ENCODE measurements around the gene GFOD1.

- TF ChIP-seq CTCF (IDR thresholded peaks at IDR 0.05) (no peak), POLR2AphosphoS5 (IDR thresholded peaks at IDR 0.05) (no peak), POLR2A (IDR thresholded peaks at IDR 0.05) (no peak)
These were observed 86.6 kb downstream of the GFOD1 start for GRCh38 chr6:13400772-13401171.

All from stomach (tissue), 4 donors.